ENCODE measurements around the gene ISOC1. TPM values are rescaled to one million over a fixed set of nuclear protein-coding genes. Genes with fewer than 3 reads are reported as not detected.

ISOC1 gene
- total RNA-seq, 6 experiments from 2014 or later = 32.2 to 52.8 (median 44.4) TPM

GRCh38 chr5:129065721-129066120, 28.8 kb upstream of the ISOC1 start:
- DNase-seq (no peak), ATAC-seq (no peak)
- Histone ChIP-seq H3K36me3 (no peaks in the 10 kb centered on the region), H3K4me3 (no peak overlapping the region), H3K27ac (no peak overlapping the region), H3K27me3 (no peaks in the 10 kb centered on the region), H3K9me3 (no peaks in the 10 kb centered on the region), H3K4me1 (no peaks in the 10 kb centered on the region)
- 65% methylated on average over 2 of the region's 2 CpGs for WGBS (ENCODE audit: insufficient coverage, low coverage, low lambda C conversion rate, missing lambda C conversion rate)
- intact Hi-C loops (cut with DNase I) = no loop called here
- TF ChIP-seq CTCF (IDR thresholded peaks at IDR 0.05) (no peak), POLR2A (IDR thresholded peaks at IDR 0.05) (no peak)

GRCh38 chr5:129067745-129068144, 26.8 kb upstream of the ISOC1 start:
- ATAC-seq (no peak), DNase-seq (no peak)
- Histone ChIP-seq H3K27me3 (no peaks in the 10 kb centered on the region), H3K4me1 (no peaks in the 10 kb centered on the region), H3K36me3 (no peaks in the 10 kb centered on the region), H3K4me3 (no peak overlapping the region), H3K9me3 (no peaks in the 10 kb centered on the region), H3K27ac (no peak overlapping the region)
- intact Hi-C loops (cut with DNase I) = no loop called here
- no peak for TF ChIP-seq CTCF (IDR thresholded peaks at IDR 0.05)
- no peak for TF ChIP-seq POLR2A (IDR thresholded peaks at IDR 0.05)

- no peak for ATAC-seq
- TF ChIP-seq CTCF (IDR thresholded peaks at IDR 0.05) (no peak), POLR2A (IDR thresholded peaks at IDR 0.05) (no peak)
Observed at GRCh38 chr5:129069292-129069691, 25.3 kb upstream of the ISOC1 start.

GRCh38 chr5:129073111-129073510, 21.4 kb upstream of the ISOC1 start:
- Histone ChIP-seq H3K4me1 (no peaks in the 10 kb centered on the region), H3K36me3 (no peaks in the 10 kb centered on the region), H3K27ac (no peak overlapping the region), H3K9me3 (no peaks in the 10 kb centered on the region), H3K4me3 (no peak overlapping the region), H3K27me3 (no peaks in the 10 kb centered on the region)
- ATAC-seq (no peak), DNase-seq (no peak)
- TF ChIP-seq POLR2A (IDR thresholded peaks at IDR 0.05) = no peak
- TF ChIP-seq CTCF (IDR thresholded peaks at IDR 0.05) = no peak
- intact Hi-C loops (cut with DNase I) = no loop called here
- 64% methylated on average over 3 of the region's 3 CpGs for whole genome bisulfite sequencing (ENCODE audit: insufficient coverage, low coverage, low lambda C conversion rate, missing lambda C conversion rate)

More at GRCh38 chr5:129069292-129069691, 25.3 kb upstream of the ISOC1 start:
- Histone ChIP-seq H3K27me3 (no peaks in the 10 kb centered on the region), H3K9me3 (no peaks in the 10 kb centered on the region), H3K36me3 (no peaks in the 10 kb centered on the region), H3K4me3 (no peak overlapping the region), H3K4me1 (no peaks in the 10 kb centered on the region), H3K27ac (no peak overlapping the region)
- DNase-seq = no peak
- intact Hi-C loops (cut with DNase I) = no loop called here
- WGBS (ENCODE audit: insufficient coverage, low coverage, low lambda C conversion rate, missing lambda C conversion rate) = 95% methylated on average over 2 of the region's 2 CpGs

GRCh38 chr5:129074903-129075302, 19.6 kb upstream of the ISOC1 start:
- intact Hi-C loops (cut with DNase I) = no loop called here
- TF ChIP-seq CTCF (IDR thresholded peaks at IDR 0.05) (no peak), POLR2A (IDR thresholded peaks at IDR 0.05) (no peak)

More at GRCh38 chr5:129074903-129075302, 19.6 kb upstream of the ISOC1 start:
- Histone ChIP-seq H3K27ac (no peak overlapping the region), H3K27me3 (no peaks in the 10 kb centered on the region), H3K36me3 (no peaks in the 10 kb centered on the region), H3K4me1 (no peaks in the 10 kb centered on the region), H3K4me3 (no peak overlapping the region), H3K9me3 (no peaks in the 10 kb centered on the region)
- no peak for ATAC-seq
- no peak for DNase-seq
- WGBS (ENCODE audit: insufficient coverage, low coverage, low lambda C conversion rate, missing lambda C conversion rate) = 58% methylated on average over 4 of the region's 4 CpGs
